MM.1S (cell line): ENCODE data around the gene RFTN1.

Source experiments
- DNase-seq: peaks from one replicate; pipeline ENCODE4 v3.0.0-alpha.2; 2015
- H2AFZ ChIP-seq: fragments of 300-600 bp; sonication (generic); 2 replicates; pipeline ENCODE4 v1.6.0; 2016; ENCODE audit warnings: antibody characterized with exemption, low read length
- H3F3A ChIP-seq: fragments of 300-600 bp; sonication (generic); 2 replicates; pipeline ENCODE4 v1.6.1; 2016; ENCODE audit warnings: mild to moderate bottlenecking, antibody characterized with exemption, low read length, moderate library complexity, mixed read lengths; ENCODE audit not compliant: insufficient read depth
- H3K27ac ChIP-seq: fragments of 300-600 bp; sonication (generic); 2 replicates; pipeline ENCODE4 v1.5.1; 2016; ENCODE audit warnings: mild to moderate bottlenecking, low read length
- H3K27me3 ChIP-seq: fragments of 300-600 bp; sonication (generic); replicated peaks from 2 replicates; pipeline ENCODE4 v1.6.0; 2016; ENCODE audit warnings: low read length; ENCODE audit not compliant: insufficient read depth
- H3K36me3 ChIP-seq: fragments of 300-600 bp; sonication (generic); replicated peaks from 2 replicates; pipeline ENCODE4 v1.6.1; 2016; ENCODE audit warnings: mild to moderate bottlenecking, low read length, mixed read lengths; ENCODE audit not compliant: insufficient read depth
- H3K4me1 ChIP-seq: fragments of 300-600 bp; sonication (generic); 2 replicates; pipeline ENCODE4 v1.6.1; 2016; ENCODE audit warnings: low read length, mixed read lengths
- H3K4me2 ChIP-seq: fragments of 300-600 bp; sonication (generic); 2 replicates; pipeline ENCODE4 v1.6.0; 2016; ENCODE audit warnings: low read depth, low read length
- H3K4me3 ChIP-seq: fragments of 300-600 bp; sonication (generic); 2 replicates; pipeline ENCODE4 v1.5.1; 2016; ENCODE audit warnings: low read length, mixed read lengths
- H3K79me2 ChIP-seq: fragments of 300-600 bp; sonication (generic); 2 replicates; pipeline ENCODE4 v1.6.1; 2016; ENCODE audit warnings: mixed run types, low read length, mixed read lengths
- H3K9ac ChIP-seq: fragments of 300-600 bp; sonication (generic); 2 replicates; pipeline ENCODE4 v1.6.1; 2016; ENCODE audit warnings: low read length, mixed read lengths
- H3K9me2 ChIP-seq: fragments of 300-600 bp; sonication (generic); replicated peaks from 2 replicates; pipeline ENCODE4 v1.6.1; 2016; ENCODE audit warnings: mild to moderate bottlenecking, low read length, mixed read lengths; ENCODE audit not compliant: insufficient read depth
- H3K9me3 ChIP-seq: fragments of 300-600 bp; sonication (generic); replicated peaks from 2 replicates; pipeline ENCODE4 v1.6.1; 2016; ENCODE audit warnings: mild to moderate bottlenecking, low read length, mixed read lengths; ENCODE audit not compliant: insufficient read depth
- H4K20me1 ChIP-seq: fragments of 300-600 bp; sonication (generic); 2 replicates; pipeline ENCODE4 v1.6.1; 2016; ENCODE audit warnings: mild to moderate bottlenecking, low read length, moderate library complexity, mixed read lengths; ENCODE audit not compliant: insufficient read depth
- CTCF ChIP-seq: fragments of 300-600 bp; sonication (generic); IDR thresholded peaks from 2 replicates; pipeline ENCODE4 v1.5.1; 2016; ENCODE audit warnings: antibody characterized with exemption, low read length, mixed read lengths
- EZH2 ChIP-seq: fragments of 300-600 bp; sonication (generic); optimal IDR thresholded peaks from 2 replicates; pipeline ENCODE3; 2017; ENCODE audit warnings: low read depth, mild to moderate bottlenecking, antibody characterized with exemption, low read length, mixed read lengths
- EZH2phosphoT487 ChIP-seq: fragments of 300-600 bp; sonication (generic); IDR thresholded peaks from 2 replicates; pipeline ENCODE4 v1.6.1; 2018; ENCODE audit warnings: antibody characterized with exemption, low read length

Gene RFTN1

GRCh38 chr3:16370872-16371740 lies 142.4 kb downstream of the RFTN1 start:
- no peaks in the 10 kb centered on the region for H3K27me3 ChIP-seq
- no peaks in the 10 kb centered on the region for H3K36me3 ChIP-seq
- no peak overlapping the region for H3K9ac ChIP-seq
- H3K4me3 ChIP-seq: no peak overlapping the region
- H3K27ac ChIP-seq: no peak overlapping the region
- H3K9me2 ChIP-seq: no peaks in the 10 kb centered on the region
- no peak overlapping the region for H3K4me2 ChIP-seq
- no peaks in the 10 kb centered on the region for H3K9me3 ChIP-seq
- no peak for TF ChIP-seq EZH2phosphoT487
- no peak for TF ChIP-seq CTCF
- TF ChIP-seq EZH2: no peak
- no peaks in the 10 kb centered on the region for H3K79me2 ChIP-seq
- H3F3A ChIP-seq: no peaks in the 10 kb centered on the region
- no peak for DNase-seq
- no peaks in the 10 kb centered on the region for H3K4me1 ChIP-seq
- H2AFZ ChIP-seq: no peak overlapping the region
- no peaks in the 10 kb centered on the region for H4K20me1 ChIP-seq

GRCh38 chr3:16370503-16370871 lies 143.0 kb downstream of the RFTN1 start:
- no peak overlapping the region for H3K9ac ChIP-seq

GRCh38 chr3:16369885-16370284 lies 143.6 kb downstream of the RFTN1 start:
- DNase-seq: no peak
- Histone ChIP-seq H3K27me3 (no peaks in the 10 kb centered on the region), H3K79me2 (no peaks in the 10 kb centered on the region)

More at GRCh38 chr3:16370503-16370871, 143.0 kb downstream of the RFTN1 start:
- Histone ChIP-seq H3K4me2 (no peak overlapping the region), H3K27me3 (no peaks in the 10 kb centered on the region), H2AFZ (no peak overlapping the region), H3F3A (no peaks in the 10 kb centered on the region), H4K20me1 (no peaks in the 10 kb centered on the region), H3K9me3 (no peaks in the 10 kb centered on the region), H3K4me1 (no peaks in the 10 kb centered on the region), H3K4me3 (no peak overlapping the region), H3K79me2 (no peaks in the 10 kb centered on the region), H3K36me3 (no peaks in the 10 kb centered on the region), H3K27ac (no peak overlapping the region), H3K9me2 (no peaks in the 10 kb centered on the region)
- no peak for DNase-seq
- TF ChIP-seq CTCF (no peak), EZH2phosphoT487 (no peak), EZH2 (no peak)

More at GRCh38 chr3:16369885-16370284, 143.6 kb downstream of the RFTN1 start:
- H4K20me1 ChIP-seq: no peaks in the 10 kb centered on the region
- no peak overlapping the region for H3K9ac ChIP-seq
- H3K9me3 ChIP-seq: no peaks in the 10 kb centered on the region
- no peaks in the 10 kb centered on the region for H3K9me2 ChIP-seq
- no peaks in the 10 kb centered on the region for H3K36me3 ChIP-seq
- H3K4me3 ChIP-seq: no peak overlapping the region
- no peaks in the 10 kb centered on the region for H3F3A ChIP-seq
- no peak overlapping the region for H2AFZ ChIP-seq
- H3K4me1 ChIP-seq: no peaks in the 10 kb centered on the region
- no peak overlapping the region for H3K27ac ChIP-seq
- H3K4me2 ChIP-seq: no peak overlapping the region
- TF ChIP-seq CTCF (no peak), EZH2 (no peak), EZH2phosphoT487 (no peak)
